Stimulated activated CD4-positive, alpha-beta T cell treated with anti-CD3 and anti-CD28 coated beads, TNF-alpha, amount 100 ng/mL, for 48 hours (primary cell): ENCODE data around the gene GLB1L2.
"Not testable (repeated sequence)": the region's sequence is repeated elsewhere in the genome, so short reads cannot be mapped to it uniquely, and the experiment has no call there.

Source experiments
- DNase-seq, 3 donors: peaks; one replicate each; pipeline ENCODE4 v3.0.0-alpha.2; 2020; ENCODE audit warnings: low read depth in 3 of 3

Gene GLB1L2

DNA sequence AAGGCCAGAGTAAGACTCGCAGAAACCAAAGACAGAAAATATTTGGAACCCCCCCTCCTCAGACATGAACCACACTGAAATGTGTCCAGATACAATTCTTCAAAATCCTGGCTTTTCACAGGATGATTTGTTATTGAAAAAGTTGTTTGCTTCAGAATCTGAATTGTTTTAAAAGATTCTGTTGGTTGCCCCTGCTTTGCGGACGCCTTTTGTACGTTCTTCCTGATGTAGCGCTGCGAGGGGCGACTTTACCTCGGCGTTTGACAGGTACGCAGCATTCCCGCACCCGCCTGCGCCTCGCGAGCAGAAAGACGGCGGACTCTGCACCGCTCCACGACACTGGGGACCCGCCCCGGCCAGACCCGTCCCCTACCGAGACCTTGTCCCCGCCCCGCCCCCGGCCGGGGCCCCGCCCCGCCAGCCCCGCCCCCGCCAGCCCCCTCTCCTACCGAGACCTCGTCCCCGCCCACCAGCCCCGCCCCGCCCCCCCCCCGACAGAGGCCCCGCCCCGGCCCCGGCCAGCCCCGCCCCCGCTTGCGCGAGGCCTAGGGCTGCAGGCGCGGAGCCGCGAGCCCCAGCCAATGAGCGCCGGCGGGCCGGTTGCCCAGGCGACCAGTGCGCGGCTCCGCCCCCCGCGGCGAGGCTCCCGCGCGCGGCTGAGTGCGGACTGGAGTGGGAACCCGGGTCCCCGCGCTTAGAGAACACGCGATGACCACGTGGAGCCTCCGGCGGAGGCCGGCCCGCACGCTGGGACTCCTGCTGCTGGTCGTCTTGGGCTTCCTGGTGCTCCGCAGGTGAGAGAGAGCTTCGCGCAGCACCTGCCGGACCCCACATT, at the start of gene GLB1L2:
GLB1L2 (plus strand) TSS at position 635 of the 835 bp plus-strand sequence; CDS start at position 709, 74 bp downstream.
- peak; percentile 53 to 70 (median 59) for DNase-seq

DNA sequence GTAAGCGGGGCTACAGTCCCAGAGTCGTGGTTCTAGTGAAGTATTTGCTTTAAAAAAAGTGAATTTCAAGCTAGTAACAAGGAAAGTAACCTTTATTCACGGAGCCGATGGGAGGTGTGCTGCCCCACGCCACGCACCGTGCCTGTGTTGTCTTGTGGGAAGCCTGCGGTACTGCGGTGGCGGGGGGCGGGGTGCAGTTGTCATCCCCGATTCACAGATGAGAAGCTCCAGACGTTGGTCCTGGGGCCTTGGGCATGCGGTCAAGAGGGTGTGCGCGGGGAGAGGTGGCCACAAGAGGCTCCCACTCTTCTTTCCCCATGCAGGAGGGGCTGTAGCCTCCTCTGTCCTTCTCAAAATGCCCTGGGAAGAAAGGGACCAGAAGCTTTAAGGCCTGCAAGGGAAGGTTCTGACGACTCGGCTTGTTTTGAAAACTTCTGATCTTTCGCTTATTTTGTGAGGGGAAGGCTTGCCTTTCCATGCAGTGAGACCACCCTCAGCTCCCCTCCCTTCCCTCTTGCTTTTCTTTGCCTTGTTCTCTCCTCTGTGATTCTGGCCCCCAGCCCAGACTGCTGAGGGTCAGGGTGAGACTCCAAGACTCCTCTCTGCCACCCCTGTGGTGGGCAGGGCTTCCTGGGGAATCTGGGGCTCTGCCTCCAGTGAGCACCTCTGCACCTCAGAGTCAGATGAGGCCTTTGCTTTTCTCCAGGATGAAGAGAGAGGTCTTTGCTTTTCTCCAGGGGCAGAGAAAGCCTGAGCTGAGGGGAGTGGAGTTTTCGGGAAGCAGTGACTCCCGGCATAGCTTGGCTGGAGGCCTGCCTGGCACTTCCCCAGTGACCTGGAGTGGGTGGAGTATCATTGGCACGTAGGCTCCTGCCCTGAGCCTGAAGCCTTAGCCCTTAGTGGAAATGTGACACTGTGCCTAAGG, 49.4 kb upstream of the GLB1L2 start:
- no peak for DNase-seq

GRCh38 chr11:134283461-134284230, 48.1 kb upstream of the GLB1L2 start:
- no peak for DNase-seq

- DNase-seq, result not testable (repeated sequence)
Observed at GRCh38 chr11:134284349-134284748, 47.4 kb upstream of the GLB1L2 start.

DNA sequence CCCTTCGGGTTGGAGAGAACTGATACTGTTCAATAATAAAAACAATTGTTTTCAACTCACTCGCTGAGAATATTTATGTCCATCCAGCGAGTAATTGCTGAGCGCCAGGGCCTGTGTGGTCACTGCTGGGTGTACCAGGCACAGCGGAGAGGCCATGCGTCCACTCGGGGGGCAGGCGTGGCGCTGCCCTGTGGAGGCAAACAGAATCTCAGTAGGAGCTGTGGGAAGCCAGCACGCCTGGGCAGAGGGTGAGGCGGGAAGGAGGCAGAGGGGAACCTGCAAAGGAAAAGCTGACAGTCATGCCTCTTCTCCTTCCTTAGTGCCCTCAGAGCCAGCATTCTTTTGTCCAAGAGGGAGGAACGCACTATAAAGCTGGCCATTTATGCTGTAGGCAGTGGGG, 44.2 kb upstream of the GLB1L2 start:
- no peak for DNase-seq

DNA sequence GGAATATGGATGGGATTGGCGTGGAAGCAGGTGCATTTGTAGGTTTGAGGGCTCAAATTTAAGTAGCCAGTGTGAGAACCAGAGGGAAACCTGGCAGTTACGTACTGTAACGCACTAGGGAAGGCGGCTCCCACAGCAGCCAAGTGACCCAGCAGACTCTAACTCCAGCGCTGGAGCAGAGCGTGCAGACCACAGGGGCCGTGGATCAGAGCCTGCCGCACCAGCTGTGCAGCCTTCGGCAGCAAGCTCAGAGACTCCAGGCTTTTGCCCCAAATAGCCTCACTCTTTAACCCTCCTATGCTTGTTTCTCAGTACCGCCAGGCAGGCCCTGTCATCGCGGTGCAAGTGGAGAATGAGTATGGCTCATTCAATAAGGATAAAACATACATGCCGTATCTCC, 43.3 kb upstream of the GLB1L2 start:
- DNase-seq, result no peak

DNA sequence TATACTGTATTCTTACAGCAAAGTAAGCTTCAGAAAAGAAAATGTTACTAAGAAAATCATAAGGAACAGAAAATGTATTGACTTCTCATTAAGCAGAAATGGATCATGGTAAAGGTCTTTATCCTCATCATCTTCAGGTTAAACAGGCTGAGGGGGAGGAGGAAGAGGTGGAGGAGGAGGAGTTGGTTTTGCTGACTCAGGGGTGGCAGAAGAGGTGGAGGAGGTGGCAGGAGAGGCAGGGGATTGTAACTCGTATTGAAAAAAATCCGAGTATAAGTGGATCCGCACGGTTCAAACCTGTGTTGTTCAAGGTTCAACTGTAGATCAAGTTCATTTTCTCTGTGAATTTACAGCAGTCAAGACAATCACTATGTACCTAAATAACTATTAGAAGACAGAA, 42.6 kb upstream of the GLB1L2 start:
- DNase-seq, result no peak

GRCh38 chr11:134289789-134290188, 42.0 kb upstream of the GLB1L2 start:
- DNase-seq, result no peak

DNA sequence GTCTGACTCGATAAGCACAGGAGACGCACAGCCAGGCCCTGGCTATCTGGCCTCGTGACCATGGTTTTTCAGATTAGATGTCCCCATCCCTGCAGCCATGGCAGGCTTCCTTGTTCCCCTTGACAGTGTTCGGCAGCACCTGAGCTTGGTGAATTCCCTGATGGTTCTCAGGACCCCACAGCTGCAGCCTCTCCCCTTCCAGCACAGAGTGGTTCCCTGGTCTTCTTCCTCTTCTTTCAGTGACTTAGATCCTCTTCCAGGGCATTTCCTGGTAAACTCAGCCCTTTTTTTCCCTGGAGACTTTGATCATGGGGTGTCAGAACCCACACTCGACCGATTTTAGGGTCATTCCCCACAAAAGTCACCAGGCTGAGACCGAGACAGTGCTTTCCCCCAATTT, 41.1 kb upstream of the GLB1L2 start:
- no peak for DNase-seq

DNA sequence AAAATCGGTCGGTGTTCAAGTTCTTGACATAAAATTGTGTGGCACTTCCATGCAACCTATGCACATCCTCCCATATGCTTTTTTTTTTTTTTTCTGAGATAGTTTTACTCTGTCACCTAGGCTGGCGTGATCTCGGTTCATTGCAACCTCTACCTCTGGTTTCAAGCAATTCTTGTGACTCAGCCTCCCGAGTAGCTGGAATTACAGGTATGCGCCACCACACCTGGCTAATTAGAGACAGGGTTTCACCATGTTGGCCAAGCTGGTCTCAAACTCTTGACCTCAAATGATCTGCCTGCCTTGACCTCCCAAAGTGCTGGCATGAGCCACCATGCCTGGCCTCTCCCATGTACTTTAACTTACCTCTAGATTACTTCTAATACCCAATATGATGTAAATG, 40.6 kb upstream of the GLB1L2 start:
- no peak for DNase-seq

DNA sequence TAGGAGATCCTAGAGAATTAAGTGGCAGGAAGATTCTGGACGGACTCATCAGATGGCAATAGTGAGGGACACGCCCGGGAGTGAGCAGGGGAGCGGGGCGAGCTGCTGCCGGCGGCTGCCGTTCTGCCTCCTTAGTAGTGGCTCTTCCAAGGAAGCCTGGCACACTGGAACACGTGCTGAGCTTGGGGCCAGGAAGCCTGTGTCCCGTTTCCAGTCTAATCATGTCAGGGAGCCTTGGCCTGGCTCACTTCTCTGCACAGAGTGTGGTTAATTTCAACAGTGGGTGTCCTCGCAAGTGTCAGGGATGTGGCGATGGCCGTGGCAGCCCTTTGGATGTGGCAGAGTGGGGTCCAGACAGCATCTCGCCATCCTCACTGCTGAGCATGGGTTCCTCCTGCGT, 39.1 kb upstream of the GLB1L2 start:
- no peak for DNase-seq

DNA sequence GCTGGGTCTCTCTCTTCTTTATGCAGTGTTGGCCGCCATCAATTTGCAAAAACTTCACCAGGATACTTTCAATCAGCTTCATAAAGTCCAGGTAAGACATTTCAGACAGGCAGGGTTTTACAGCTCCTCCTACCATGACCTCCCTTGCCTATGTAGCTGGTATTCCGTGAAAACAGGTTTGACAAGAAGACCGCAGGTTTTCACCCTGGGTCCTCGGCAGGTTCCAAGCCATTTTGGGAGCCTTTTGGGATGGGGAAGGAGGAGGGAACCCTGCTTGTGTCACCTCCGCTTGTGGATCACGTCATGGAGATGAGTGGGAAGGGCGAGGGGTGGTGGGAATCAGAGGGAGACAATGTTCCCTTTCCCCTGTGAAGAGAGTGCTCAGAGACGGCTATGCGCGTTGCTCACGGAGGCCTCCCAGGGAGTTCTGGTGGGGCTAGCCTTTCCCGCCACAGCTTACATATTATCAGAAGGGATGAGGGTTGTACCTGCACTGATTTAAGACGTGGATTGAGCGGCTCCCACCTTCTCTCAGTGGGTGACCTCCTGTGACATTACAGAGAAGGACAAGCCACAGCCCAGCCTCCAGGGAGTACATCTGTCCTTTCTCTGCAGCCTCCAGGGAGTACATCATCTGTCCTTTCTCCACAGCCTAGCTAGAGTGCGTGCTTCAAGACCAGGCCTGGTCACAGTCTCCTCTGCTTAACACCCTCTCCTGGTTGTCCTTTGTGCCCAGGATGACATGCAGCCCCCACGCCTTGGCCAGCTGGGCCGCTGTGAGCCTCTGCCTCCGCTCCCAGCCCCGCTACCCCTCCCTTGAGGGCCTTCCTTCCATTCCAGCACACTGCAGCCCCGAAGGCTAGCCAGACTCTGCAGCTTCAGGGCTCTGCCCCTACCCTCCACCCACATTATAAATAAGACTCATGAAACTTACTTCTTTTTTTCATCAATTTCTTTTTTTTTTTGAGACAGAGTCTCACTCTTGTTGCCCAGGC, 38.4 kb upstream of the GLB1L2 start:
- DNase-seq, result no peak

- no peak for DNase-seq
Observed at GRCh38 chr11:134294664-134295063, 37.1 kb upstream of the GLB1L2 start.

GRCh38 chr11:134312223-134312622, 19.6 kb upstream of the GLB1L2 start:
- no peak for DNase-seq

GRCh38 chr11:134312807-134313206, 19.0 kb upstream of the GLB1L2 start:
- no peak for DNase-seq

DNA sequence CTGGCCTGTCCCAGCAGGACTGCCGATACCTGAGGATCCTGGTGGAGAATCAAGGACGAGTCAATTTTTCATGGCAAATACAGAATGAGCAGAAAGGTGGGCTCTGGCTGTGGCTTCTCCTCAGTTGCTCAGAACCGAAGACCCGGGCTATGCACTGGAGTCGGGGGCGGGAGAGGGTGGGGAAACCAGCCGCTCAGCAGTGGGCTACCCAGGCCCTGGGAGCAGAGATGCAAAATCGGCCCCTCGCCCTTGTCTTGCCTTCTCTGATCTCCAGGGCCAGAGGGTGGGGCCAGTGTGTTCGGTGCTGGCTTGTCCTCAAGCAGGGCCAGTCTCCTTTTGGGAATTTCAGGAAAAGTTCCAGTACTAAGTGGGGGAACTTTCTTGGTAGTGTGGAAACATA, 18.4 kb upstream of the GLB1L2 start:
- DNase-seq, result no peak

- DNase-seq, result no peak
Observed at GRCh38 chr11:134313821-134314607, 17.8 kb upstream of the GLB1L2 start.

- DNase-seq, result no peak
Observed at GRCh38 chr11:134317103-134317502, 14.7 kb upstream of the GLB1L2 start.

GRCh38 chr11:134321373-134321772, 10.4 kb upstream of the GLB1L2 start:
- DNase-seq, result not testable (repeated sequence)

DNA sequence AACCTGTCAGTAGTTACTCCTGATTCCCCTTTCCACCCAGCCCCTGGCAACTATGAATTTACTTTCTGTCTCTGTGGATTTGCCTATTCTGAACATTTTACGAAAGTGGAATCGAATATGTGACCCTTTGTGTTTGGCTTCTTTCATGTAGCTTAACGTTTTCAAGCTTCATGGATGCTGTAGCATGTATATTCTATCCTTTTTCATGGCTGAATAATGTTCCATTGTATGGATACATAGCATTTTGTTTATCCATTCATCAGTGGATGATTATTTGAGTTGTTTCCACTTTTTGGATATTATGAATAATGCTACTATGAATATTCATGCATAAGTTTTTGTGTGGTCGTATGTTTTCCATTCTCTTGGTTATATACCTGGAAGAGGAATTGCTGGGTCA, 9.2 kb upstream of the GLB1L2 start:
- DNase-seq, result no peak
